Mesenteric fat pad (tissue), 1 donor: Measurements from ENCODE around the gene IFITM5. TPM values are rescaled to one million over a fixed set of nuclear protein-coding genes. Genes with fewer than 3 reads are reported as not detected.
"Not testable (repeated sequence)": the region's sequence is repeated elsewhere in the genome, so short reads cannot be mapped to it uniquely, and the experiment has no call there.

Source experiments
- DNase-seq: peaks from one replicate; pipeline ENCODE4 v3.0.0-alpha.2; 2020; ENCODE audit warnings: low spot score
- total RNA-seq: library from RNA; stranded (reverse); fragmentation: NEBNext Ultra II Directional; extraction: Animal tissue kit (Norgen Biotek cat#: 25700); gene quantifications from one replicate; pipeline ENCODE4 v1.2.1, GENCODE V29; 2021
- donor health status: DM: yes; HTN: yes; CAD: no.

IFITM5 gene
- total RNA-seq, 1 donor from 2014 or later: not detected

DNA sequence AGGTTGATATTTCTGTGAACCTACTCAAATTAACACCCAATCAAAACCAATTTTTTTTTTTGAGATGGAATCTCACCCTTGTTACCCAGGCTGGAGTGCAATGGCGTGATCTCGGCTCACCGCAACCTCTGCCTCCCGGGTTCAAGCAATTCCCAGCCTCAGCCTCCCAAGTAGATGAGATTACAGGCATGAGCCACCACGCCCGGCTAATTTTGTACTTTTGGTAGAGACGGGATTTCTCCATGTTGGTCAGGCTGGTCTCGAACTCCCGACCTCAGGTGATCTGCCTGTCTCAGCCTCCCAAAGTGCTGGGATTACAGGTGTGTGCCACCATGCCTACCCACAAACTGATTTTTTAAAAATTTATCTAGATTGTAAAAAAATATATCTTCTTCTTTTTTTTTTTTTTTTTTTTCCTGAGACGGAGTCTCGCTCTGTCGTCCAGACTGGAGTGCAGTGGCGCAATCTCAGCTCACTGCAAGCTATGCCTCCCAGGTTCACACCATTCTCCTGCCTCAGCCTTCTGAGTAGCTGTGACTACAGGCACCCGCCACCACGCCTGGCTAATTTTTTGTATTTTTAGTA lies 29.3 kb upstream of the IFITM5 start:
- not testable (repeated sequence) for DNase-seq

DNA sequence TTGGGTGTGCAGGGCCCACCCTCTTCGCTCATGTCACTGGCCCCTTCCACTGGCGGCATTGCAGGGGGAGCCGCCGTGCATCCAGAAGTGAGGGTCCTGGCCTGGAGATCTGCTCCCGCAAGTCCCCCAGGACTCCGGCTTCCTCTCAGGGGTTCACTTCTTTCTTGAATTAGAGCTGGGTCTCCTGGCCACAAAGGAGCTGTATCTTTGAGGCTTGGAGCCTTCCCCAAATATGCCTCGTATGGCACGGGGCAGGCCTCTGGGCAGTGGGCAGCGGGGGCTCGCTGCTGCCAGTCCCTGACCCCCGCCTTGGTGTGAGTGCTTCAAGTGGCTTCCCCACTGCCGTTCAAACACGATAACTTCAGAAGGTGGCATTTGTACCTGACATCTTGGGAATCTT lies 28.7 kb upstream of the IFITM5 start:
- DNase-seq: peak; percentile 68

DNA sequence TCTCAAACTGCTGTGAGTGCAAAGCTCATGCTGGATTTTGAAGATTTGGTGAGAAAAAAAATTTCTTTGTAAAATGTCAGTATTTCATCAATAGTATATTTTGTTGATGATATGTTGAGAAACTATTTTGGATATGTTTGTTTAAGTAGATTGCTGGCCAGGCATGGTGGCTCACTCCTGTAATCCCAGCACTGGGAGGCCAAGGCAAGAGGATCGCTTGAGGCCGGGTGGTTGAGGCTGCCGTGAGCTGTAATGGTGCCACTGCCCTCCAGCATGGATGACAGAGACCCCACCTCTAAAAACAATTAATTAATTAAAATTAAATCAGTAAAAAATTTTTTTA lies 28.2 kb upstream of the IFITM5 start:
- DNase-seq: no peak

DNA sequence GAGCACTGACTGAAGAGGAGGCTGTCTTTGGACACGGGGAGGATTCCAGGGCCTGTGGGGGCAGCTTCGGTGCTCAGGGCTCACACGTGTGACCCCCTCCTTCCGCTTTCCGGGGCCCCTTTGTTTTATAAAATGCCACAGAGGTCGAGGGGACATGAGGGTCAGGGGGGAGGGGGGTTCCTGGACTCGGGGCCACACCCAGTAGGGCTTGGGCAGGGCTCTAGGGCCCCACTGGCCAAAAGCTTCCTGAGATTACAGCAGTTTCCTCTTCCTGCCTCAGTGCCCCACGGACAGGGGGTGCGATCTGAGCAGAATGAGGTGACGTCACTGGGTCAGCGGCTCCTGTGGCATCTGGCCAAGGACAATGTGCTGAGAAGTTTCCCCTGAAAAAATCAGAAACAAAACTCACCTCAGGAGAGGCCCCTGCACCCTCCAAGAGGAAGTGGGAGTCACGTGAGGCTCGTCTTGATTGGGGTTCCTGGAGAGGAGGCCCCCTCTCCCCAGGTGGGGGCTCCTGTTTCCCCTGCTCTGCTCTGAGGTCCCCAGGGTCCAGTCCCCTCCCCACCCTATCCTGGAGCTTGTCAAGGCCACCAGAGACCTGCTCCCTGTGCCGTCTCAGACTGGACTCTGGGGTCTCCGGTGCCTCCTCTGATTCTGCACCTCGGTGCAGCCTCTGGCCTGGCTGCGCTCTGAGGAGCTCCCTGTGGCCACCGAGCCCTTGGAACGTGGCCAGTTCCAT lies 27.7 kb upstream of the IFITM5 start:
- DNase-seq: peak; percentile 94

DNA sequence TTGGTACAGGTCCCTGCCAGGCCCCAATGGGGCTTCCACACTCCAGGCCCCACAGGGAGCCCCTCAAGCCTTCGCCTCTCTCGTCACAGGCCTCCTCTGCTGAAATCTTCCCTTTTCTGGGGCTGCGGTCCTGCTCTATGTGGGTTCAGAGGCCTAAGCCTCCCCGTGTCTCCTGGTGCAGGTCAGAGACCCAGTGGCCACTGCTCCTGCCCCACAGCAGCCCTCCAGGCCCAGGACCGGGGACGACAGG lies 27.2 kb upstream of the IFITM5 start:
- DNase-seq: no peak

DNA sequence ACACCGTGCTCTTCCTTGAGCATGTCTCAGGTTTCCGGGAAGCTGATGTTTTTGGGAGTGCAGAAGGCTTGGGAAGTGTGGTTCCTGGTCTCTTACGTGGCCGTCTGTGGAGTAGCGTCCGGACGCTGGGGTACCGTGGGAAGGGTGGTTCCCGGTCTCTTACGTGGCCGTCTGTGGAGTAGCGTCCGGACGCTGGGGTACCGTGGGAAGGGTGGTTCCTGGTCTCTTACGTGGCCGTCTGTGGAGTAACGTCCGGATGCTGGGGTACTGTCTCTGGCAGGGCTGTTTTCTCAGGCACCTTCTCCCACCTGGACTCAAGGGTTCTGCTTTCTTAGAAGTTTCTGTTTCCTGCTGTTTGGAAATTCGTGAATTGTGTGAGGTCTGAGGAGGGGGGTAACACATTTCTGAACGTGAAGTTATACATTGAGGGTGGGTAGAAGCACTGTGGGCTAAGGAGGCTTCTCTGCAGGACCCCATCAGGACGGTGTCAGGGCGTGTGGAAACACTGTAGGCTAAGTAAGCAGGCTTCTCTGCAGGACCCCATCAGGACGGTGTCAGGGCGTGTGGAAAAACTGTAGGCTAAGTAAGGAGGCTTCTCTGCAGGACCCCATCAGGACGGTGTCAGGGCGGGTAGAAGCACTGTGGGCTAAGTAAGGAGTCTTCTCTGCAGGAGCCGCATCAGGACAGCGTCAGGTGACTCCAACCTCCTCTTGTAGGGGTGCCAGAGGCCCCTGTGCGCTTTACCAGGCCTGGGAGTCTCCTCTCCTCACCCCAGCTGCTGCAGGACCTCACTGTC lies 26.7 kb upstream of the IFITM5 start:
- DNase-seq: peak; percentile 72

DNA sequence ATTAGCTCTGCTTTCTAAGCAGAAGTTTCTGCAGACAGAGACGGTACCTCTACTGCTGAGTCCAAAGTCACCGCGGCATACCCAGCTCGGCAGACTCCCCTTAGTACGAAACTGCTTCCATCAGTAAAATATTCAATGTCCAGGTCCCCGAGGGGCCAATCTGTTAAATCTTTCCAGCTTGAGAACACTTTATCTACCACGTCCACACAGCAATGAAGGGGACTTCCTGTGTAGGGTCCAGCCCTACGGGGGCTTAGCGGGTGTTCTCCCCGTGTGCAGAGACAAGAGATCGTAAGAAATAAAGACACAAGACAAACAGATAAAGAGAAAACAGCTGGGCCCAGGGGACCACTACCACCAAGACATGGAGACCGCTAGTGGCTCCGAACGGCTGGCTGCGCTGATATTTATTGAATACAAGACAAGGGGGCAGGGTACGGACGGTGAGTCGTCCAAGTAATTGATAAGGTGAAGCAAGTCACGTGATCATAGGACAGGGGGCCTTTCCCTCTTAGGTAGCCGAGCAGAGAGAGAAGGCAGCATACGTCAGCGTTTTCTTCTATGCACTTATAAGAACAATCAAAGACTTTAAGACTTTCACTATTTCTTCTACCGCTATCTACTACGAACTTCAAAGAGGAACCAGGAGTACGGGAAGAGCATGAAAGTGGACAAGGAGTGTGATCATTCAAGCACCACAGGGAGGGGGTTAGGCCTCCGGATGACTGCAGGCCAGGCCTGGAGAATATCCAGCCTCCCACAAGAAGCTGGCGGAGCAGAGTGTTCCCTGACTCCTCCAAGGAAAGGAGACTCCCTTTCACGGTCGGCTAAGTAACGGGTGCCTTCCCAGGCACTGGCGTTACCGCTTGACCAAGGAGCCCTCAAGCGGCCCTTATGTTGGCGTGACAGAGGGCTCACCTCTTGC lies 25.5 kb upstream of the IFITM5 start:
- peak; percentile 51 for DNase-seq

DNA sequence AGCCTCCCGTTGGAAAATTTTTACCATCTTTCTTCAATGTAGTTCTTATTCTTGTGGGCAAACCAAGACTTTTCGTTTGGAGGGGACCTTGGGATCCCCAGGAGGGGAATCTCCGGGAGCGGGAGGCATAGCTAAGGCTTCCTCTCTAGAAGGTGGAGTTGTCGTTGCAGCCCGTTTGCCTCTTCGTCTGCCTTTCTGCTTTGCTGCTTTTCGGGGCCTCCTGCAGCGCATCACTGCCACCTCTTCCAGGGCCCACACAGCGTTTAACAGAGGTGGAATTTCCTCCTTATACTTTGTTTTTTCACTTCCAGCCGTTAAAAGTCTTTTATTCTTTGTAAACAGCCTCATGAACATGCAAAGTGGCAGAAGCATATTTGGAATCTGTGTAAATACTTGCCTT lies 24.8 kb upstream of the IFITM5 start:
- peak; percentile 80 for DNase-seq

DNA sequence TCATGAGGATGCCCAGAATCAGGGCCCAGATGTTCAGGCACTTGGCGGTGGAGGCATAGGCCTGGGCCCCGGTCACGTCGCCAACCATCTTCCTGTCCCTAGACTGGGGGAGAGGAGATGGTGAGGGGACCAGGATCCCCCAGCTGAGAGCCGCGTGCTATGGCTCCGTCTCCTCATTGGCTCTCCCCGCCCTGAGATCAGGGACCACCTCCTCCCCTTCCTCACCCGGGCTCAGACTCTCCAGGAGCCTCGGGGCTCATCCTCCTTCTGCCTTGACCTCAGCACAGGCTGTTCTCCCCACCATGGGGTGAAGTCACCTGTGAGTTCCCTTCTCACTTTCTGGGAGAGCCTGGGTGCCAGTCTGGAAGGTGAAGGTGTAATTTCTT lies 20.6 kb upstream of the IFITM5 start:
- peak; percentile 20 for DNase-seq

DNA sequence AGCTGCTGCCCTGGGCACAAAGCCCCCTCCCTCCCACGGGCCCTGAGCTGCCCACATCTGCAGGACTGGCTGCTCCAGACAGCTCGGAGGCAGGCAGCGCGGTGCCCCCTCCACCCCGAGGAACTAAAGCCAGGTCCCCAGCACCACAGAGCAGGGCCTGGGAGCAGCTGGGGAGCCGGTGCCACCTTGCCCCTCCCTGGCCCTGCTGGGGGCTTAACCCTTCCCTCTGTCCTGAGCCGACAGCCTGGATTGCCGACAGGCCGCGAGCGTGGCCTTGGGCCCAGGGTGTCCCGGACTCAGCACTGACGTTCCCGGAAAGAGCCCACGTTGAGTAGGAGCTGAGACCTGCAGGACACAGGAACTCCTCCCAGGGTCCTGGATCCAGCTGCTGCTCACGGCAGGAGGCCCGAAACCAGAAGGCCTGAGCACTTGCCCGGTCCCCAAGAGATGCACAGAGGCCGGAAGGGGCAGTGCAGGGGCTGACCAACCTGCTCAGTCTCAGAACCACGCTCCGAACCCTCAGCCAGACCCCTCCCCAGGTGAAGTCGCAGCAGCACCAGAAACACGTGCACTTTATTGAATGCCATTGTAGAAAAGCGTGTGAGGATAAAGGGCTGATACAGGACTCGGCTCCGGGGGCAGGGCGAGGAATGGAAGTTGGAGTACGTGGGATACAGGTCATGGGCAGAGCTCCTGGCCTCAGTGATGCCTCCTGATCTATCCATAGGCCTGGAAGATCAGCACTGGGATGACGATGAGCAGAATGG lies 20.0 kb upstream of the IFITM5 start:
- peak; percentile 85 for DNase-seq

DNA sequence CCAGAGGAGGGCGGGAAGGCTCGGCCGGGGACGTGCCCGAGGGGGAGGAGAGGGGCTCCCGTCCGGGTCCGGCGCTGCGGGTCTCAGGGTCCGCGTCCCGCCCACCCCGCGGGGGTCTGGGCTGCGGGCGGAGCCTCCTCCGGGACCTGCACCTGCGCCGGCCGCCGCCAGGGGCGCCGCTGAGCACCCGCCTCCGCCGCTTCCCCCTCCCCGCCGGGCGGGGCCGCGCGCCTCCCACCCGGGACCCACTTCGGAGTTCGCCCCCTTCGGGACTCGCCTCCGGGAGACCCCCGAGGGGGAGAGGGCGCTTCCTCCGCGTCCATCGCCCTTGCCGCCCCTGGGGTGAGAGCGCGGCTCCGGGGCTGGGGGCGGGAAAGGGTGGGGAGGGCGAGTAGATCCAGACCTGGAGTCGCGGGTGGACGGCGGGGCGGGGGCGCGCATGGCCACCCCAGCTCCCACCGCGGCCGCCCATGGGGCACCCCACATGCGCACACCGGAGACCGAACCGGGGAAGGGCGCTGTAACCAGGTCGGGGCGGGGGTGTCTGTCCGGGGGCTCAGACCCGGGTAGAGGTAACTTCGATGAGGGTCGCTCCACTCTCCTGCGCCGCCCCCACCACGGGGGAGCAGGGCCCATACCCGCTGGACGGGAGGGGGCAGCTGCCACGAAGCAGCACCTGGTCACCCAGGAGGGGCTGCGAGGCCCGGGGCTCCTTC lies 19.2 kb upstream of the IFITM5 start:
- DNase-seq: peak; percentile 79

DNA sequence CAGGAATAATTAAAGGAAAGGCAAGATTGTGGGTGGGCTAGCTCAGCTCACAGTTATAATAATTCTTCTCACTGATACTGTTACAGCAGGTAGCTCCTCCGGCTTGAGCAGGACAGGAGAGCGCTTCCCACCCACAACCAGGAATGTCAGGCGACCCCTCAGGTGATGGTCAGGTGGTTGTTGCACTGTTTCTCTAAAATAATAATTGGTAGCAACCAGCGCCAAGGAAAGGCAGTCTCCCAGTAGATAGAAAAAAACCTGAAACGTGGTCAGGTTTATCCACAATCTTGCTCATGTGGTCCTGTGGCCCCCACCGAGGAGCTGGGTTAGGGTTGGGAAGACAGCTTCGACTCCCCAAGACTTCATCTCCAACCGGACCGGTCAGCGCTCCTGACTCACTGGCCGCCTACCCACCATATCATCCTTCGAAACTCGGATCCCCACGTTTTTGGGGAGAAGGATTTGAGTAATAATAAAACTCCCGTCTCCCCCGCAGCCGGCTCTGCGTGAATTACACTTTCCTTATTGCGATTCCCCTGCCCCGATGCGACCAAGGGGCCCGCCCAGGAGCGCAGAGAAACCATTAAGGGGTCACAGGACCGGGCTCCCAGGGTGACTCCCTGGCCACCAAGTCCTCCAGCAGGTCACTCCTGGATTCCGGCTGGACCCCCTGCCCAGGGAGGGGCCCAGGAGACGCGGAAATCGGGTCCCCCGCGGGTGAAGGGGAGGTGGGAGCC lies 18.5 kb upstream of the IFITM5 start:
- peak; percentile 49 for DNase-seq

DNA sequence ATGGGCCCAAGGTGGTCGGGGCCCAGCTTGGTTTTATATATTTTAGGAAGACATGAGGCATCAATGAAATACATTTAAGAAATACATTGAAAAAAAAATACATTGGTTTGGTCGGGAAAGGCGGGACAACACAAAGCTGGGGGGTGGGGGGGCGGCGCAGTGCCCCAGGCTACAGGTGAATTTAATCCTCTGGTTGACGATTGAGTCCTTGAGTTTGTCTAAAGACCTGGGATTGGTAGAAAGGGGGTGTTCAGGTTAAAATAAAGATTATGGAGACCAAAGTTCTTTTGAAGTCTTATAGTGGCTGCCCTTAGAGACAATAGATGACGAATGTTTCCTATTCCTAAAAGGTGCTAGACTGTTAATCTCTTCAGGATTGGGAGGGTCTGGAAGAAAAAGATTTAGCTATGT lies 17.6 kb upstream of the IFITM5 start:
- DNase-seq: no peak

DNA sequence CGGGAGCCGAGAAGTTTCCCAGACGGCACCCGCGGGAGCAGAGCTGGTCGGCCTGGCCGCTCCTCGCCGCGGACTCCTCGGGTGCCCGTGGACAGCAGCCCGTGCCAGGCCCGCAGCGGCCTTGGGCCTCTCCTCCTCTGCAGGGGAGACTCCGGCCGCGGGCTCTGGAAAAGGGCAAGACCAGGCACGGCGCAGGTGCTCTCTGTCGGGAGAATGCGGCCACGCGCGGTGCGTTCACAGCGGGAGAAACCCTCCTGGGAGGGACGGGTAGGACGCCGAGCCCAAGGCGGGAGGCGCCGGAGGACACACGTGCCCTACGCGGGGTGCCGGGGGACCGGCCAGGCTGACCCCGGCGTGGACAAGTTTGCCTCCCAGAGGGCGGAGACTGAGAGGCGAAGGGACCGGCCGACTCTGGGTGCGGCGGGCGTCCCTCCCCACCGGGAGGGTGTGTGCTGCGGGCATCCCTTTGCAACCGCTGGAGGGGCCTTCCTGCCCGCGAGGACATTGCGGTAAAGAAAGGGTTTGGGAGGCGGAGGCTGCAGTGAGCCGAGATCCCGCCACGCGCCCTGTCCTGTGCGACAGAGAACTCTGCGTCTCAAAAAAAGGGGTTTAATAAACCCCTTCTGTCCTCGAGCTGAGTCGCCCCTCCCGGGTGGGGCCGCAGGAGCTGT lies 16.8 kb upstream of the IFITM5 start:
- DNase-seq: no peak

DNA sequence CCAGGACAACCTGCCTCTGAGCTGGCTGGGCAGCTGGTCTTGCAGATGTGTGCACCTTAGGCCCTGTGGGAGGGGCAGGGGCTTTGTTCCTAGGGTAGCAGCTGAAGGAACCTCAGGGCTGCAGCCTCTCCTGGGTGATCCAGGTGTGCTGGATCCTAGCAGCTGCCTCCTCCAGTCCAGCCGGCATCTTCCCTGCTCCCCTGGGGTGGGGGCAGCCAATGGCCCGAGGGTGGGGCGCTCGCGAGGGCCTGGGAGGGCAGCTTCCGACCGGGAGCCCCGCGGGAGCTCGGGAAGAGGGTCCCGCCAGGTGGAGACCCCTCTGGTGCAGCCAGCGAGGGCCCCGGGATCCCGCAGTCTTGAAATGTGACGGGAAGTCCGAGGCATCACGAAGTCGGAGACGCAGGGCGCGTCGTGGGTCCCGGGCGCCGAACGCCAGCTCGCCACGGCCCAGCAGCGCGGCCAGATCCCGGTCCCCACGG lies 16.2 kb upstream of the IFITM5 start:
- no peak for DNase-seq

DNA sequence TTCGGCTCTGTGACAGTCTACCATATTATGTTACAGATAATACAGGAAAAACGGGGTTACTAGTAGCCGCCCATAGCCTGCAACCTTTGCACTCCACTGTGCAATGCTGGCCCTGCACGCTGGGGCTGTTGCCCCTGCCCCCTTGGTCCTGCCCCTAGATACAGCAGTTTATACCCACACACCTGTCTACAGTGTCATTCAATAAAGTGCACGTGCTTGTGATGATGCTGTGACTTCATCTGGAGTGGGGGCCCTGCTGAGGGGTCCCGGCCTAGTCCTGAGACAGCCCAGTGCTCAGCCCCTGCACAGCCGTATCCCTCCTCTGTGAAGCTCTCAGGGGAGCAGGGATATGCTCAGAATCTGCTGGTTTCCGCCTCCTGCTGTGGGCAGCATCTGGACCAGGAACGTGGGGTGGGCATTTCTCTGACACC lies 15.7 kb upstream of the IFITM5 start:
- DNase-seq: no peak

DNA sequence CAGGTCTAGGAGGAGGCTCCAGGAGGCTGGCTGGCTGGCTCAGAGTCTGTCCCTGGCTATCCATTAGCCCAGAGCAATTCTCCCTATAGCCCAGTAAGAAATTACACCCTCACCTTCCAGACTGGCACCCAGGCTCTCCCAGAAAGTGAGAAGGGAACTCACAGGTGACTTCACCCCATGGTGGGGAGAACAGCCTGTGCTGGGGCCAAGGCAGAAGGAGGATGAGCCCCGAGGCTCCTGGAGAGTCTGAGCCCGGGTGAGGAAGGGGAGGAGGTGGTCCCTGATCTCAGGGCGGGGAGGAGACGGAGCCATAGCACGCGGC lies 15.2 kb upstream of the IFITM5 start:
- not testable (repeated sequence) for DNase-seq

DNA sequence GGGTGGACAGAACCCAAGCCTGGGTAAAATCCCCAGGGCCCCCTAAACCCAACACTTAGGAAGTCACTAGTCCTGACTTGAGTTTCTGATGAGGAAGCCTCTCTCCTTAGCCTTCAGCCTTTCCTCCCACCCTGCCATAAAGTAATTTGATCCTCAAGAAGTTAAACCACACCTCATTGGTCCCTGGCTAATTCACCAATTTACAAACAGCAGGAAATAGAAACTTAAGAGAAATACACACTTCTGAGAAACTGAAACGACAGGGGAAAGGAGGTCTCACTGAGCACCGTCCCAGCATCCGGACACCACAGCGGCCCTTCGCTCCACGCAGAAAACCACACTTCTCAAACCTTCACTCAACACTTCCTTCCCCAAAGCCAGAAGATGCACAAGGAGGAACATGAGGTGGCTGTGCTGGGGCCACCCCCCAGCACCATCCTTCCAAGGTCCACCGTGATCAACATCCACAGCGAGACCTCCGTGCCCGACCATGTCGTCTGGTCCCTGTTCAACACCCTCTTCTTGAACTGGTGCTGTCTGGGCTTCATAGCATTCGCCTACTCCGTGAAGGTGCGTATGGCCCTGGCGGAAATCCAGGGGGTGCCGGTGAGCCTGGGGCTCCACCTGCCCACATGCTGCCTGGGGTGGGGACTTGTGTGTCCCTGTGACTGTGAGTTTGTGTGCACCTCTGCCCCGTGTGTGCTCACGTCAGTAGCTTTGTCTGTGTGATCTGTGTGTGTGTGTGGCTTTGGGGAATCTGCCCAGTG lies 14.6 kb upstream of the IFITM5 start, which contains the start of gene IFITM1:
Gene IFITM1 (plus strand): TSS at position 254 of the 767 bp plus-strand sequence. CDS start 131 bp downstream, at position 385.
- no peak for DNase-seq
